GM18951 (cell line): ENCODE measurements around the gene PGC.

Experiments used
- POLR2A ChIP-seq: IDR thresholded peaks from 4 replicates; pipeline ENCODE4 v1.6.1; 2011; ENCODE audit warnings: mild to moderate bottlenecking; ENCODE audit not compliant: insufficient read length, insufficient read depth; ENCODE audit errors: extremely low read depth
- in situ Hi-C: fragments of 300-500 bp; cut with MboI; formaldehyde crosslinking; loops from one replicate; pipeline ENCODE4 v1.12.0; 2022; ENCODE audit warnings: low sequenced_read_pairs, mixed read lengths, inconsistent platforms; ENCODE audit not compliant: unreplicated experiment

Gene PGC

GRCh38 chr6:41735427-41736185 is 11.6 kb downstream of the PGC start, which contains the start of gene TFEB:
Gene TFEB, minus strand, starts transcription at chr6:41735608. Its CDS starts 44,395 bp downstream, at chr6:41691213.
- TF ChIP-seq POLR2A = peak; percentile 49
- in situ Hi-C loops = no loop called here

DNA sequence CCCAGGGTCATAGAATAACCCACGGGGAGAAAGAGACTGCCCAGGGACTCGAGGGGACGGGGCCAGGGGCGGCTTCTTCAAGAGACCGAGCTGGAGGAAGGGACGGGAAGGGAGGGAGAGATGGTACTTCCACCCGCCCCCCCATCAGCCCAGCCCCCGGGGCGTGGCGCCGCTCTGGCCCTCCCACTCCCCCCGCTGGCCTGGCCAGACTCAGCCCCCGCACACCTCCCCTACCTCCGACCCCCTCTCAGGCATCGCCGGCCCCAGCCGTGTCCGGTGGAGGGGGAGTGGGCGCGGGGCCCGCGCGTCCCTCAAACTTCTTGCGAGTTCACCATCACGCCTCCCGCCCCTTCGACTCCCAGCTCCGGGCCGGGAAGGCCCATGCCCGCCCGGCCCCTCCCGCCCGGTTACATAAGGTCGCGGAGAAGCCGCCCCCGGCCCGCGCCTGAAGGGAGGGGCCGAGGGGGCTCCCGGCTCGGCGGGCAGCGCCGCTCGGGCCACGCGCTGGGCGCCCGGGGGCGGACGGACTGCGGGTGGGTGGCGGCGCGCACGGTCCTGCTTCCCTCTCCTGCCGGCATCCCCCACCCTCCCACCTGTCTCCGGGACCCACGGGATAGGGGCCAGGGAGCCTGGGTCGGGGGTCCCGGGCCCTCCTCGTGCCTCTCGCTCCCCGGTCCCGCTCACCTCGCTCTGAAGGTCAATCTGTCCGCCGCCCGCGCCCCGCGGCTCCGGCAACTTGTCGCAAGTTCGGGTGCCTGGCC is 12.4 kb downstream of the PGC start:
- TF ChIP-seq POLR2A = peak; percentile 39
- in situ Hi-C loops = no loop called here

DNA sequence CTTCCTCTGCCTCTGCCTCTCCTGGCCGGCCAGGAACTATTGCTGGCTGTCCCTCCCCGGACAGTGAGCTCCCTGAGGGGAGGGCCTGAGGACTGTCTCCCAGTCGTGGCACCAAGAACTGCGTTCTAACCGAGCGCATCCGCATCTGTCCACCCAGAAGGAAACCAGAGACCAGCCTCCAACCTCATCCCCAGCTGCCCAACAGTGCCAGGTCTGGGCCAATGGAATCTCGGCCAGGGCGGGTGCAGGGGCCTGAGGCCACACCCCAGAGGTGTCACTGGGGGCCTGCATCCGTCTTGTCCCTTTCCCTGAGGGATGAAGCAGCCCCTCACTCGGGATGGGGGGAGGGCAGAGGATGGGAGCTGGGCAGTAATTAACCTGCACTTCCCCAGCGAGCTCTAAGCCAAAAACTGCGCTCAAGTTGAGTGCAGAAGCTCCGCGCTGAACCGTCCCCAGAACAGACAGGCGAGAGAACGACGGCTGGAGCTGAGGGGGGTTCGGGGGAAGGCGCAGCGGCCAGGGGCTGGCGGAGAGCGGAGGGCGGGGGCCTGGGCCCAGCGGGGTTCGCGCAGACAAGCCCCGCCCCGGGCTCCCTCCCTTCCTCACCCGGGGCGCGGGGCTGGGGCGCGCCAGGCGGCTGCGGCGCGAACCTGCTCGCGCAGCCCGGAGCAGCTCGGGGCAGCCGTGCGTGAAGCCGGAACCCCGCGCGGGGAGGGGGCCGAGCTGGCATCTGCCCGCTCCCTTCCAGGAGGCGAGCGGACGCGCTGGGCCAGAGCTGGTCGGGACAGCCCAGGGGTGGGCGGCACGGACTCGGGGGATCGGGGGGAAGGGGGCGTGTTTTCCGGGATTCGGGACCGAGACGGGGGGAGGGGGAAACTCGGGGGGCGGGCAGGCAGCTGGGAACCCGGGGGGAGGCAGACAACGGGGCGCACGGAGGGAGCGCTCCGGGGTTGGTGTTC is 13.2 kb downstream of the PGC start:
- peak; percentile 71 for TF ChIP-seq POLR2A
- in situ Hi-C loops = no loop called here

DNA sequence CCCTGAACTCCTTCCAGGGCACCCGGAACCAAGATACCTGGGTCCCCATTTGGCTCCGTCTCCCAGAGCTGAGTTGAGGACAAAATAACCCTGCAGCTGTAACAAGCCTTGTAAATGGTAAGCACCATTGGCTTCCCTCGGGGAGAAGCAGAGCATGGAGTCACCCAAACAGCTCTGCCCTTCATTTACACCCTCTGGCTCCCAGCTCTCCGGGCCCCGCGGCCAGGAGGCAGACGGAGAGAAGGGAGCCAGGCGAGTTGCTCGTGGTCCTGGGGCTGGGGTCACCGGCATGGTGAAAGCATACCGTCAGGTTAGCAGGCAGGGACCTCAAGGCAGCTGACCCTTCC is 13.9 kb downstream of the PGC start:
- TF ChIP-seq POLR2A = no peak
- in situ Hi-C loops = no loop called here

DNA sequence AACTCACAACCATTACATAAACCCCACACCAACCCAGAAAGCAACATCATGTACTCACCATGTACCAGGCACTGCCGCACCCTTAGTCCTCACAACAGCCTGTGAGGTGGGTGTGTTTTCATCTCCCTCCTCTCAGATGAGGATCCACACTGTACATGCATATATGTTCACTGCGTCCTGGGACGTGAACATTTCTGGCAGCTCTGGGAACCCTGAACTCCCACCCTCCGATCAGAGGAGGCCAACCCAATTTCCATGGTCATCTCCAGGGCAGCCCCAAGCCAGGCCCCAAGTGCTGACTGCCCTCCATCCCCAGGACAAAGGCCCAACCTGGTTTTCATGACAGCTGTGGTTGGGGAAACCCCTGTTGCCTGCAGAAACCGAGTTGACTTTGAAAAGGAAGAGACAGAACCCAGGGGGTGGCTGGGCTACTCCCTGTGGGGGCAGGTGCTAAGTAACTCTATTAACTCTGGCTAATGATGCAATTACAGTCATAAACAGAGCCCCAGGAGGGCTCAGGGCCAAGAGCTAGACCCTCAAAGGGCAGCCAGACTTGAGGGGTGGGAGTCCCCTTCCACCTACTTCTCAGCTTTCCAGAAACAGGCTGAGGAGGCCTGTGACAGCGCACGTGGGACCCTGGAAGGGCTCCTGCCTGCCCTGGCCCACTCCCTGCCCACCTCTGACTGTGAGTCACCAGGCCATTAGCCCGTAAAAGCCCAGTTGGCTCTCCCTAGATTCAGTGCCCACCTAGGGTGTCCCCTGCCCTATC is 14.4 kb downstream of the PGC start:
- TF ChIP-seq POLR2A = no peak
- in situ Hi-C loops = no loop called here

GRCh38 chr6:41732149-41732548 is 15.0 kb downstream of the PGC start:
- TF ChIP-seq POLR2A = no peak
- in situ Hi-C loops = no loop called here

DNA sequence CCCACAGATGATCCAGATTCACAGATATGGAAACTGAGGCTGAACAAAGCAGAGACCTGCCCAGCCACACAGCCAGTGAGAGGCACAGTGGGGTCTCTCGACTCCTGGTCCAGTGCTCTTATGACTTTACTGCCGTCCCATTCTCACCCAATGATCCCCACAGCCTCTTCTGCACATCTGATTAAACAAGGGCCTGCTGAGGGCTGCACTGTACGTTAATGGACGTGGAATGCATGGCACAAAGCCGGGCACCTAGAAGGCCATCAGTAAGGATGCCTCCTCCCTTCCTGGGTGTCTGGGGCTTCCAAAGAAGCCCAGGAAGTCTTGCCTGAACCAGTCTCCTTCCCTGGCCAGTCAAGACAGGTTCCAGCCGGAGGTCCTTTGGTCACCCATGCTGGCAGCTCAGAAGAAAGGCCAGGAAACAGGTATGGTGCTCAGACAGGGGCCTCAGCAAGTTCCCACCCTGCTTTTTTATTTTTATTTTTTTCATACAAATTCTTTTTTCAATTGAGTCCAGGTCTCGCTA is 15.6 kb downstream of the PGC start:
- peak; percentile 18 for TF ChIP-seq POLR2A
- in situ Hi-C loops = no loop called here

DNA sequence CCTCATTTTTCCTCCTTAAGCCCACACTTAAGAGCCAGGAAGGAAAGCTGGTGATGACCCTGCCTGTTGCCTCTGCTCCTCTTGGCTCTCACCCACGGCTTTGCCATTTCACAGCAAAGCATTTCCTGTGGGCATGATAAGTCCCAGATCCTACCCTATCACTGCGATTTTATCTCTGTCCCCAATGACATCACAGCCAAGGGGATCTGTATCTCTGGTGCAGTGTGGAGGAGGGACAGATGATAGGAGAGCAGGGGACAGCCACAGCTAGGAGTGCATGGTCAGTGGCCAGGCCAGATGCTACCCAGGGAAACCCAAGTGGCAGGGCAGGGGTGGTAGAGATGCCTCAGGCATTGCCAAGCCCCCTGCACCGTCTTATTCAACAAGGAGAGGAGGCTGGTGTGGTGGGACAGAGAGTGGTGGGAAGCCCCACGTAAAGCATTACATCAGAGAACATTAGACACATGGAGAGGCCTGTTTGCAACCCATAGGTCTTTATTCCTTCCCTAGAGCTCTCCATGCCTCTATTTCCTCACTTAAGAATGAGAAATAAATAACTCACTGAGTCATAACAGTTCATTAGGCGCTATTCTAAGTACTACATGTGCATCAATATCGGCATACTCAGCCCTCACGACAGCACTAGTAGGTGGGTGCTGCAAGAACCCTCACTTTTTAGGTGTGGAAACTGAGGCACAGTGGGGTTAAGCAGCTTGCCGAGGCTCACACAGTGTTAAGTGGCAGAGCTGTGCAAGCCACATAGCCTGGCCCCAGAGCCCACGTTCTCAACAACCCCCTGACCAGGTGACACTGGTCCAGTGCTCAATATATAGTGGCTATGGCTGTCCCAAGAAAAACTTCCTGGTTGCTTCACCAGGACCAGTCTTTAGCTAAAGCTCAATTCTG is 16.4 kb downstream of the PGC start:
- TF ChIP-seq POLR2A = peak; percentile 20
- in situ Hi-C loops = no loop called here

DNA sequence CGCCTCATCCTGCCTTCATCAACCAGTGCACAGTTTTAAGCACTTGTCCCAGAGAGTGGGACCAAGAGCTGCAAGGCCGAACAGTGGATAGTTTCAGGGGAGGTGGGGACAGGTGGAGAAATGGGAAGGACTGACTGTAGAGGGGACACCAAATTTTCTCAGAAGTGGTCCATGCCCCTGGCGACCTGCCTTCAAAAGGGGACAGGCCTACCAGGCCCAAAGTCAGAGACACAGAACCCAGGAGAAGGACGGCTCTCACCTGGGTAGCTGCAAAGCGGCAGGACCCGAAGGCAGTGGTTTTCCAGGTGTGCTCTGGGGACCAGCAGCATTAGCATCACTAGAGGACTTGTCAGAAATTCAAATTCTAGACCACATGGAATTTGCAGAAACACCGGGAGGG is 17.6 kb downstream of the PGC start:
- in situ Hi-C loops = no loop called here
- no peak for TF ChIP-seq POLR2A

GRCh38 chr6:41728954-41729353 is 18.2 kb downstream of the PGC start:
- TF ChIP-seq POLR2A = no peak
- in situ Hi-C loops = no loop called here

DNA sequence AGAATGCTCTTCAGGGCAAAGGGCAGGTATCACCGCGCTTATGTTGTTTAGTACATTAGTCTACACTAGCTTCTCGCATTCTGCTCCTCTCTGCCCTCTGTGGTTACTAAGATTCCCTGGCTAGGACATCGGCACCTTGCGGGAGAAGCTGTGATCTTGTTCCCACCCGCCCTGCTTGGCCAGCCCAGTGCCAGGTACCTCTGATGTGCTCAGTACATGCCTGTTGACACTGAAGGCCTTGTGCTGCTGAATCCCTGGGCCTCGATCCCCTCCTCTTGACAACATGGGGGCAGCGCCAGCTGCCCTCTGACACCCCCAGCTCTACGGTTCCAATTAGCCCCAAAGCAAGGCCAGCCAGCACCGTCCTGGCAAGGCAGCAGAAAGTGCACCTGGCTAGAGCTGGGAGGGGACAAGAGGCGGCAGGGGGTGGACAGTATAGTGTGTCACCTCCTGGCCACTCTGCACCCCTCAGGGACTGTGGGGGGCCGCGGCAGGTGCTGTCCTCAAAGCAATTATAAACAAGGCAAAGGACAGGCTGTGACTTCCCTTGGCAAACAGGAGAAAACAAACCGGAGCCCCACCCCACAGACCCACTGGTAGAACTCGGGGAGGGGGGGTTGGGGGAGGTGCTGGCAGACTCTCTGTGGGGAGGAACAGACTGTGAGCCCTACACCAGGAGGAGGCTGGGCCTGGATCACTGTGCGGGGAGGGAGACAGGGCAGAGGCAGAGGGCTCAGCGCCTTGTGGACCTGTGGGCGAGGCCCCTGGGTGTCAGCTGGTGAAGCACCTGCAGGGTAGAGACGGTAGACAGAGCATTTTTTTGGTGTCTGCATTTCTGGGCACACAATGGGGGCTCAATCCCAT is 18.9 kb downstream of the PGC start:
- in situ Hi-C loops = no loop called here
- TF ChIP-seq POLR2A = no peak

DNA sequence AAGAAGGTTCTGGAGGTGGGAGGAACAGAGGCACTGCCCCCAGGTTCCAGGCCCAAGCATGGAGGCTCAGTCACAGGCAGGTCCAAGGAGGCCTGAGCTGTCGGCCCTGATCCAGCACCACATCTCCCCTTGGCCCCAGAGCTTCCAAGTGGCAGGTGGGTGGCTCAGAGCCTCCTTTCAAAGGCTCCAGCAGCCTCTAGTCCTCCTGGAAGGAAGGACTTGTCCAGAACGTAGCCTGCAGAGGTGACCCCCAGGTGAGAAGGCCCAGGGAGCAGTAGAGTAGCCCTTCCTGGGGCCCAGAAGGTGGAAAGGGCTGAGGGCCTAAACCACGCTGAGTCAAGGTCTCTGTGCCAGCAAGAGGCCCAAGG is 19.5 kb downstream of the PGC start:
- TF ChIP-seq POLR2A = no peak
- in situ Hi-C loops = no loop called here
